ENCODE results near the gene IFITM10.

IFITM10 gene

DNA sequence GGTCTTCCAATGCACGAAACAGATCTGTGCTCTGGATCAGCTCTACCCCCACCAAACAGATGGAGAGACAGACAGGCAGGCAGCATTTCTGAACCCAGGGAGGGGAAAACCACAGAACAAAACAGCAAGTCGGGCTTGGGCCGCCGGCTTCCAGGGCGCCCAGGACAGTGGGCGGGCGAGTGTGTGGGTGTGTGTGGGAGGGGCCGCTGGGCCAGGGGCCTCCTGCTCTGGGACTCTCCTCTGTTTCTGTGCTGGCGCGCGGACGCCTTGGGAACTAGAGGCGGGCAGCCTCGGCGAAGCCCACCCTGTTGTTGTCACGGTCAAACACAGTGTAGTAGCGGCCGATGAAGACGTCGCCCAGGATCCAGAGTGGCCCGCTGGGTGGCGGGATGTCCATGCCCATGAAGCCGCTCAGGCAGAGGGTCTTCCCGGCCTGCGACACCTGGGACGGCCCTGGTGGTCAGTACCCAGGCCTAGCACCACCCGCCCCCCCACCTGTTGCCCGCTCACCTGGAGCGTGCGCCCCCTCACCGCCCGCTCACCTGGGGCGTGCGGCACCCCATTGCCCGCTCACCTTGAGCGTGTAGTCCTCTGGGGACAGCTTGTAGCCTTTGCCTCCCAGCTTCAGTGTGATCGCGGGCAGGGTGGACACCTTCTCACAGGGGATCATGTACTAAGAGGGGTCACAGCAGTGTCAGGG, 3.0 kb upstream of the IFITM10 start:
- H3K4me3 ChIP-seq (ENCODE audit: low read depth, low read length): no peak overlapping the region
- no peak for DNase-seq (ENCODE audit: low read depth)
- TF ChIP-seq CTCF (IDR thresholded peaks at IDR 0.05; ENCODE audit: insufficient read depth, low read depth, low read length, missing control alignments): no peak

DNA sequence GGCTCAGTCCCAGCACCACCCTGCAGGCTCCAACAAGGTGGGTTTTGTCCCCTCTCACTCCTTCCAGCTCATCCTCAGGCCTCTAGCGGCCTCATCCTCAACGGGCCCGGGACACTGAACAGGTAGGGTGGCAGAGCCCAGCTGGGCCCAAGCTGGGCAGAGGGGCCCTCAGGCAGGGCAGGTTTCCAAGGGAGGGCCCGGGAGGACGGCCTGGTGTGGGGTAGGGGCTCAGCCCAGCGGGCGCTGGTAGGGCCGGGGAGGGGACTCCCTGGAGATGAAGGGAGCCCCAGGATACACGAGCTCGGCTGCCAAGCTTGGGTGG, 2.5 kb upstream of the IFITM10 start:
- H3K4me3 ChIP-seq (ENCODE audit: low read depth, low read length): no peak overlapping the region

DNA sequence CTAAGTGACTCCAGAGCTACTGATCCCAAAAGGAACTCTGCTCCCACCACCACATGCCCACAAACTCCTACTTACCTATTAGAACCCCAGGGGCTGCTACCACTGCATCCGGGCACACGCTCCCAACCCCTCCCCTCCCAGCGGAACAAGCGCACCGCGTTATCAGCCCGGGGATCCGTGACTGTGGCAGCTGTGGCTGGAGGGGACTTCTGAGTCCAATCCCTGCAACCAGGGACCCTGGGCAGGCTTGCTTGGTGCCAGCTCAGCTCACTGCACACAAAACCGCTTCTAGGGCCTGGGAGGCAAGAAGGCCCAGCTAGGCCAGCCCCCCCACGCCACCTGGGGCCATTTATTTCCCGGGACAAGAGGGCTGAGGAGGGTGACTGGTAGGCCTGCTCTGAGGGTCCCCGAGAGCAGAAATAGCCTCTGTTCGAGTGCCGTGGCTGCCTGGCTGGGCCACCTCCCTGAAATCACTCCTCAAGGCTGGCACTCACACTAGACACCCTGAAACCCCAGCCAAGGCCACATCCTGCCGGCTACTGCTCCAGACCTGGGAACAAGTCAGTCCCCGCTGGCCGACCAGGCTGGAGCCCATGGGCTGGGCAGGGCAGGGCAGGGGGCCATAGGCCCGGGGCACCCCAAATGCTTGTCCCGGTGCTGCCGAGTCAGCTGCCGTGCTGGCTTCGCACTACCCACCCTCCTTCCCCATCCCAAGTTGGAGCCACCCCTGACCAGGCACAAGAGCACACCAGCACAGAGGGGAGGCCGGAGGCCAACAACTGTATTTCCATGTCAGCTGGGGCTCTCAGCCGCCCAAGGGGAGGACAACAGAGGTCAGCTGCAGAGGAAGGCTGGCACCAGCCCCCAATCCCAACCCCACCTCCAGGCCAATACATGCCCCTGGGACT, 1.9 kb upstream of the IFITM10 start:
- H3K4me3 ChIP-seq (ENCODE audit: low read depth, low read length): no peak overlapping the region
- DNase-seq (ENCODE audit: low read depth): no peak
- no peak for TF ChIP-seq CTCF (IDR thresholded peaks at IDR 0.05; ENCODE audit: insufficient read depth, low read depth, low read length, missing control alignments)

More for the DNA sequence above, 2.5 kb upstream of the IFITM10 start:
- DNase-seq (ENCODE audit: low read depth): no peak
- TF ChIP-seq CTCF (IDR thresholded peaks at IDR 0.05; ENCODE audit: insufficient read depth, low read depth, low read length, missing control alignments): no peak

GRCh38 chr11:1751531-1751921, 1.1 kb upstream of the IFITM10 start:
- no peak overlapping the region for H3K4me3 ChIP-seq (ENCODE audit: low read depth, low read length)
- TF ChIP-seq CTCF (IDR thresholded peaks at IDR 0.05; ENCODE audit: insufficient read depth, low read depth, low read length, missing control alignments): no peak
- DNase-seq (ENCODE audit: low read depth): no peak

- TF ChIP-seq CTCF (IDR thresholded peaks at IDR 0.05; ENCODE audit: insufficient read depth, low read depth, low read length, missing control alignments): no peak
- DNase-seq (ENCODE audit: low read depth): no peak
- H3K4me3 ChIP-seq (ENCODE audit: low read depth, low read length): no peak overlapping the region
These were observed 590 bp upstream of the IFITM10 start for GRCh38 chr11:1750840-1751530.

- no peak for TF ChIP-seq CTCF (IDR thresholded peaks at IDR 0.05; ENCODE audit: insufficient read depth, low read depth, low read length, missing control alignments)
- H3K4me3 ChIP-seq (ENCODE audit: low read depth, low read length): no peak overlapping the region
- DNase-seq (ENCODE audit: low read depth): no peak
These were observed 722 bp downstream of the IFITM10 start for GRCh38 chr11:1749395-1750351.
